GM21825 (cell line): Measurements from ENCODE around the gene NKAIN2.

Experiments used
- ATAC-seq: cut with Tn5 transposase; IDR thresholded peaks from one replicate; pipeline ENCODE4 v1.9.1; 2021; ENCODE audit warnings: mild to moderate bottlenecking, moderate library complexity; ENCODE audit not compliant: unreplicated experiment

The NKAIN2 gene

DNA sequence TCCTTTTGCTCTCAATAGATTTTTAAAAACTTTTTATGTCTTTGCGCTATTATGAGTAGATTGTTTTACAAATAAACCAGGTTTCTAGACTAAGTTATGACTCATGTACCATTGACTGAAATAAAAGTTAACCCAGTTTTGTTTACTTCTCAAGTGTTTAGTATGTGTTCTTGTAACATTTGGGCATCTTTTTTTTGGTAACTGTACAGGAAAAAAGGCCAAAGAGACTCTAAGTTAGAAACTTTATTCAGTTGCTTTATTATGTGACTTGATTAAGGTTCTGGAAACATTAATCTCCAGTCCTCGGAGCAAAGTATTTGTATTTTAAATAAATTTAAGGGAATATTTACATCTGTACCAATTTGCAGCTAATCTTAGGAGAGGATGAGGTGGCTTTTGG, 2.9 kb downstream of the NKAIN2 start:
- ATAC-seq: no peak

DNA sequence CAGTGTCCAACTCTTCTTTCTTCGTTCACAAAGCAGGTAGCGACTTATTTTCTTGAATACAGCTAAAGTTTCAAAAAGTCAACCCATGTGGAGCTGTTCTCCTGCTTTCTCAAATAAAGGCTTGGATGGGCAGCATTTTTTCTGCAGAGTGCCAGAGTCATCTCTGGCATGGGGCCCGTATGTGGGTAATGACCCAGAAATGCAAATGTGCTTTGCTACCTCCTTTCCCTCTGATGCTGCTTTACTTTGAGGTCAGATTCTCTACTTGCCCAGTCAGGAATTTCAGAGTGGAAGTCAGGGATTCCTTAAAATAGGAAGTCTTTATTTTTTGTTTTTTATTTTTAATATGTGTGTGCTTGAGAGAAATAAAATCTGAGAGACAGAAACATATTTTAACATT, 4.9 kb downstream of the NKAIN2 start:
- no peak for ATAC-seq

DNA sequence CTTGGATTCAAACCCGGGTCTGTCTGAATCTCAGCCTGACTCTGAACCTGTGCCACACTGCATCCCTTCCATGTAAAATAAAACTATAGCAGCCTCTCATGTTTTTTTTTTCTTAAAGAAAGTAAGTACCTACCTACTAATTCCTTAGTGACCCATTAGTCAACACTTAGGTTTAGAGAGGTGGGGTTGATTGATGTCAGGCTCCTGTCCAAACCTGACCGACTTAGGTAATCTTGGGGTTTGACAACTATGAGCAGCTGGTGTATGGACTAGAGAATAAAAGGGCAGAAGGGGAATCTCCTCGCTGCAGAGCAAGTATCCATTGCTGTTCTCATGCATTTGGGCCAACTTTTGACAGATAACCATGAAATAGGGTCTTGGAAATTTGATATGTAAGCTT, 6.5 kb downstream of the NKAIN2 start:
- ATAC-seq: no peak

DNA sequence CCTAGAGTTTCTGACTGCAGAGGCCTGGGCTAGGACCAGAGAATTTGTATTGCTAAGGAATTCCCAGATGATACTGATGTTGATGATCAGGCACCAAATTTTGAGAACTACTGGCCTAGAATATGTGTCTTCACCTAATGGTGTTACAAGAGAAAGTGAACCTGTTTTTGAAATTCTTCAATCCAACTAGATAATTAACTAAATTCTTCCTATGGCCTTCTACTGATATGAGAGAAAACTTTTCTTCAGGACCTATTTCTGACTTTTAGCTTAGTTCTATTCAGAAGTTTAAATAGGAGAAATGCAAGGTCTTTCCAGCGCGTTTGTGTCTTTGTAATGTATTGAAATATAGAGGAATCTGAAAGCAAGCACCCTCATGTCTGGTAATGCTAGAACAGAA, 7.3 kb downstream of the NKAIN2 start:
- no peak for ATAC-seq

DNA sequence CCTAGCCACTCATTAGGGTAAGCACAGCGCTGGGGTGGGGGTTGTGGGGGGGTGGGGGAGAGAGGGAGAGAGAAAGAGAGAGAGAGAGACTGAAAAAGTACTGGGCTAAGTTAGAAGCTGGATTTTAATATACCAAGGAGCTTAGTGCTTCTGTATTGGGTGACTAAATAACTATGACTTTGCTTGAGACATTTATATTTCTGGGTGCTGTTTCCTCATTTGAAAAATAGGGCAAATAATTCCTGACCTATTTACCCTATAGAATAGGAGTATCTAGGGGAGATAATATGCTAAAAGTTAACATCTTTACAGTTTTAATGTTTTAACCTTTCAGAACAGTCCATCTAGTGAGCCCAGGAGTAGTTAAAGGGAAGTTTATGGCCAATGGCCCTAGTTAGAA, 7.7 kb downstream of the NKAIN2 start:
- ATAC-seq: no peak

DNA sequence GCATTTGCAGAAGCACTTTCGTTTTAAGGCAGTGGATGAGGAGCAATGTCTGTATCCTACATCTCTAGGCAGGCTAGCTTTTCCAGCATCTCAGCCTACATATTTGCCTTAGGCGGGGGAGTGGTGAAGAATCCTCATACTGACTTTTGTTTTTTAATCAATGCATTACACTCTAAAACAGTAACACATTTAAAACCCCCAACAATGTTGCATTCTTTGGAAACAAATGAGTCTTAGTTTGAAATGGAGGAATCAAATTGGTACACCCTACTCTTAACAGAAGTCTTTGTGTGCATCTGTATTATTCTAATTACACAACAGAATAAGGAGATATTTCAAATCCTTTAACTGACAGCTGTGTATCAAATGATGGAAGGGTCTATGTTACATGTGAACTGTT, 9.0 kb downstream of the NKAIN2 start:
- no peak for ATAC-seq

DNA sequence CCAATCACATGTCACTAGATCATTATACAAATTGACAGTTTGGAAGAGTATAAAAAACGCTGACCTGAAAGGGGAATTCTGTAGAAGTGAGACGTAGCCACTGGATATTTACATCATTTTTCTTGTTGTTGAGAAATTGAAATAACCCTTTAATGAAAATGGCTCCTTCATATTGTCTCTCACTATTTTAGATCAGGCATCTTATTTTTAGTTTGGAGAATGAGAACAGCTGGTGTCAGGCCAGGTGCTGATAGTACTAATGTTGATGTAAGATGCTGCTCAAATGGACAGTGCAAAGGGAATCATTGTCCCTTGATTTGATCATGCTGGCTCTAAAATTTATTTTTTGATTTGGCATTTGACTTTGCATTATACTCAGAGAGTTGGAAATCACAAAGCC, 17.4 kb downstream of the NKAIN2 start:
- ATAC-seq: no peak

DNA sequence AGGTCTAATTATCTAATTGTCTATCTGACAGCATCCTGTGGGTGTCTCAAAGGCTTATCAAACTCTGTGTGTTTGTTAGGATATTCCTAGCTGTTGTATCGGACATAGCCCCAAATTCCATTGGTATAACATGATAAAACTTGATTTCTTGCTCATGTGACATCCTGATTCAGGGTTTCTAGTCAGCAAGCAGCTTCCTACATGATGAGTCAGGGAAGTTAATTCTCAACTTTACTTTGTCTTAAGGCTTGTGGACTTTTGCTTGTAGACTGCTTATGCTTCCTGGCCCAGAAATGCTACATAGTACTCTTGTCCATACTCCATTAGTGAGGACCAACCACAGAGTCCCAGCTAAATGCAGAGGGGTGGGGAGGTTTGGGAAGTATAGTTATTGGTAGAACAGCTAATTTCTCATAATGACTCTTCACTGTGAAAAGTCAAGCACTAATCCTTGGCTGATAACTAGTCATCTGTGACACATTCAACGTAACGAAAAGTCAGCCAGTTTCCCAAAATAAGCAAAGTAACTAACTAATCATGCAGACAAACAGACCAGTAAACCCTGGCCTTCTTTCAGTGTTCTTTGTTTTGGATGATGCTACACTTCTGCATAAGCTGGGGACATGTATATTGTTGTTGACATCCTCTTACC, 25.8 kb downstream of the NKAIN2 start:
- no peak for ATAC-seq

DNA sequence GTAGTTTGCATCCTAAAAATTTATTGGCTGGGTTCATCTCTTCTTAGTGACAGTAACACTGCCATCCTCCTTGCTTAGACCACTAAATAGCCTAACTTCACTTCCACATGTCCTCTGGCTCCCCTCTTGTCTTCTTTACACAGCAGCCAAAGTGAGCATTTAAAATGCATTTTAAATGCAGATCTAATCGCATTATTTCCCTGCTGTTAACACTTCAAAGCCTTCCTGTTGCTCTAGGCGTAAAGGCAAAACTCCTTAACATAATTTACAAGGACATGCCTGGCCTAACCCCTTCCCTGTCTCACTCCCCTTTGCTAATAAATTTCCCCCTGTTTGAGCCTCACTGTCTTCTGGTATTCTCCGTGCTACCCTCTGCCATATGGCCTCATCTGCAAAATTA, 26.5 kb downstream of the NKAIN2 start:
- no peak for ATAC-seq

DNA sequence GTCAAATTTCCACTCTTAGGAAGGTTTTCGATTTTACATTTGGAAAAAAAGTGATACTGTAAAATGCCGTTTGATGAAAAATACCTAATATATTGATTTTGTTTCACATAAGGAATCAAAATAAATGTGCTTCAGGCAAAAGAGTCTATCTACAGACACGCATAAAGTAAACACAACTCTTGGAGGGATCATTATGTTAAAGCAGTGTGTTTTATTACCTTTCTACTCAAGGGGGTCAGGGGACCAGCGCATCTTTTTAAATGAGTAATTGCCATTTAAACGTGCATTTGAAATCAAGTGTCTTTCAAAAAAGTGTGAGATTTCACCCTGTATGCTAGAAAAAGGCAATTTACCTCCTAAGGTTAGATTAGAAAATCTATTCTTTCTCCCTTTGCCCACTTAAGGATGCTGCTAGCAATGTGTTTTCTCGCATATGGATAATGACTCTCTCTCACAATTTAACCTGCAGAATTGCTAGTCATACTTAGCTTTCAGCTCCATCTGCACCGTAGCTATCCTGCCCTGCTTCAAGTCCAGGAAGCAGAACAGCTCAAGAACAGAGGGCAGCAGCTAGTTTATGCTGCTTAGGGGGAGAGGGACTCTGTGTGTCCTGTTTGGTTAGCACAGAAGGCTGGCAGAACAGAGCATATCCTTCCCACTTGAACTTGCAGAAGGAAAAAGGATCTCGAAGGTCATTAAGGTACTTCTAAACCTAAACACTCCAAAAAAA, 35.0 kb downstream of the NKAIN2 start:
- ATAC-seq: no peak

DNA sequence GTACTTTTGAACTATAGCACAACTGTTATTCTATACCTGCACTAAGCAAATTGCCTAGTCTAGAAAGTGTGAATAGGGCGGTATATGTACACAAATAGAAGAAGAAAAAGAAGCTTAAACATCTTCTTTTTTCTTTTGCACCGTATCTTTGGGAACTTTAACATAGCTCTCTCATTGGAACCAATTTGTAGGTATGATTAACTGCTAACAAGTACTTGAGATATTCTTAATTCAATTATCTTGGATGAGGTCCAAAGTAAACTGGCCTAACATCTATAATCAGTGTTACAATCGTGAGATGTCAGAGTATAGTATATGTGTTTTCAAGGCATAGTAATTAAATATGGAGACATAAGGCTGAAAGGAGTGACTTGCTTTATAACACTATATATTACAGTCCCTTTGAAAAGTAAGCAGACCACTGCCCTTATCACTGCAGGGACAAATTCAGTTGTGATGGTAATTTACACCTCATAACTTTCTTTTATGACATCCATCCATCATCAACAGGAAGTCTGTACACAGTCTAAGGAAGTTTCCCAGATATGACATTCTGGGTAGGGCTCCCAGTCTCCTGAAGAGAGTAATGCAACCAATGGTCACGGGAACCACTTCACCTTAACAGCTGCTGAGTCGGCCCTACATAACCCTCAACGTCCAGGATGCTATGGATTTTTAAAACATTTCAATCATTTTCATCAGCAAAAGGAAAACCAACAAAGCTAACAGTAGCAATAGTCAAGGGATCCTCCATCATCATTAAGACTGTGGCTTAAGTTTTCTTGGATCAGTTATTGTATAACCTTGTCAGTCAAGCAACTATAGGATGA, 37.6 kb downstream of the NKAIN2 start:
- no peak for ATAC-seq

DNA sequence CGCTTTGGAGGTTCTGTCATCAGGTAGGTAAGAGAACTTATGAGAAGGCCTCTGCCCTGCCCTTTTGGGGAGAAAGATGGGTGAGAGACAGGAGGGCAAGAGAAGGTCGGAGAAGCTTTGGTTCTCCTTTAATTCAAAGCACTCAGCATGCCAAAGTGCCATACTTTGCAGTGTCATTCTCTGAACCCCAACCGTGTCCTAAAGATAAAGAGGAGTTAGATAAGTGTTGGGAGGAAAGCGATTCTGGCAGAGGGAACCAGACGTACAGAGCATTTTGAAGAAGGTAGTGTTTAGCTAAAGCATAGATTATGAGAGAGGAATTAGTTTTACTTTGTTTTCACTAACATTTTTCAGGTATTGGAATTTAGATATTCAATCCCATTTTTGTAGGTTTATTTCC, 40.3 kb downstream of the NKAIN2 start:
- ATAC-seq: no peak

DNA sequence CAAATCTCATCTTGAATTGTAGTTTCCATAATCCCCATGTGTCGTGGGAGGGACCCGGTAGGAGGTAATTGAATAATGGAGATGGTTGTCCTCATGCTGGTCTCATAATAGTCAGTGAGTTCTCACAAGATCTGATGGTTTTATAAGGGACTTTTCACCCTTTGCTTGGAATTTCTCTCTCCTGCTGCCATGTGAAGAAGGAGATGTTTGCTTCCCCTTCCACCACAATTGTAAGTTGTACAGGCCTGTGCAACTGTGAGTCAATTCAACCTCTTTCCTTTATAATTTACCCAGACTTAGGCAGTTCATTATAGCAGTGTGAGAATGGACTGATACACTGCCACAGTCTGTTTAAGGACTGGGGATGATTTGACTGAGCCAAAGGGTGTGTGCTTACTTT, 44.7 kb downstream of the NKAIN2 start:
- no peak for ATAC-seq

DNA sequence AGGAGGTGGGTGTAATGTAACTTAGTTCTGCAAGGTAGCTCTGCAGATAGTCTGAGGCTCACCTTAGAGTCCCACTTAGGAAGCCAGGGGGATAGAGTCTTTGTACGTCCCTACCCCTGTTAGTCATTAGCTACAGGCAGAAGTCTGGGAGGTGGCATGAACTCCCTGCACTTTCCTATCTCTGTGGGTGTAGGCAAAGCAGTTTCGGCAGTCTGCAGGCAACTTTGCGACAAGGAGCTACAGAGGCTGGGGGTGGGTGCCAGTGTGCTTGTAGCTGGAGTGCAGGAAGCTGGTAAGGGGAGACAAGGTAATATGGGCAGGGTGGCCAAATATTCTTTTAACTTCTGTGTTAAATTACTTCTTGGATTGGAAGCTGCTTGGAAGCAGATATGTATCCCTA, 45.7 kb downstream of the NKAIN2 start:
- no peak for ATAC-seq

DNA sequence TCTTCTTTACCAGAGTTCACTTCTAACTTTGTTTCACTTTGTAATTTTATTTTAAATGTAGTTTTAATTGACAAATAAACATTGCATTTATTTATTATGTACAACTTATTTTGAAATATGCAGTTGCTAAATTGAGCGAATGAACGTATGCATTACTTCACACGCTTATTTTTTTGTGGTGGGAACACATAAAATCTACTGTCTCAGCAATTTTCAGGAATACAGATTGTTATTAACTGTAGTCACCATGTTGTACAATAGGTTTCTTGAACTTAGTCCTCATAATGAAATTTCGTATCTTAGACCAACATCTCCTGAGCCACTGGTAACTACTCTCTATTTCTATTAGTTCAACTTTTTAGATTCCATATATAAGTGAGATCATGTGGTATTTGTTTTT, 46.9 kb downstream of the NKAIN2 start:
- ATAC-seq: no peak

DNA sequence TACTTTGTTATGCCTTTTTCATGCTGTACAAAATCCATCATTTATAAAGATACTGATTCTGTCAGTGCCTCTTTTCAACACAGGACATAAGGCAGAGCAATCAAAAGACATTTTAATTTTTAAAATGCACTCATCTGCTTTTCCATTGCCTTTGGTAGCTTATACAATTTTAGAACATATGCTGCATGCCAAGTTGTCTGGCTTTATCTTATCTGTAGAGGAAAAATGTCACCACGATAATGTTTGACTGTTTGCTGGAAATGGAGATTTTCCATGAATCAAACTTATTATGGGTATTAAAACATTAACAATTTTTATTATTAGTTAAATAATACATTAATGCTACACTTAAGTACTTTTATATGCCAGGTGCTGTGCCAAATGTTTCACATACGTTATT, 50.5 kb downstream of the NKAIN2 start:
- ATAC-seq: no peak

DNA sequence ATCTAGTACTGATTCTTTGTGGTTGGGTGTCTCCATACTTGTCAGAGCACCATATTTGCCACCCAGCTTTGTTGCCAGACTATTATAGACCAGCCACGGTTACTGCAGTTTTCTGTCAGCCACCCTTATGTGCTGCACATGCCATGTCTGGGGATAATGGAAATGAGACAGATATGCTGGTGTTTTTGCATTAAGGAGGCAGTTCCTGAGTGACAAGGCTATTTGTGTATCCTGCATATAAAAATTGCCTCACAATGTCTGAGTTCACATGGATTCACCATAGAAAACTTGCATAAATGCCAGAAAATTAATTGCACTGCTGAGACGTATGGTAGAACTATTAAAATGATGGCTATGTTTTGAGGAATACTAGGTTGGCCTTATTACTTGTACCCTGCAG, 51.8 kb downstream of the NKAIN2 start:
- ATAC-seq: no peak

DNA sequence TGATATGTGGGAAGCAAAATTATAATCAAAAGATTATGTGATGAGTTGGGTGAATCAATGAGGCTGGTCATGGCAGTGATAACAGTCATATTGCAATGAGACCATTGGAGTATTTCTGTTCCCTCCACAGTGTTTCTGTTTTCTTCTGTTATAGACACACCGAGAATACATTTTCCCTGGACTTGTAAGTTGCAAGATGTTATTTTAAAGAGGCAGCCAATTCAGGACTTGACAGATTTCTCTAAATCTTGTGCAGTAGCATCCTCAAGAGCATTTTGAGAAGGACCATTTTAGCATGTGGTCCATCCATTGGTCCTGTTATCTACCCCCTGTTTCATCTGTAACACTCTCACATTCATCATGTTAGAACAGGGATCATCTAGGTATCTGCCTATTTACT, 55.6 kb downstream of the NKAIN2 start:
- ATAC-seq: no peak

DNA sequence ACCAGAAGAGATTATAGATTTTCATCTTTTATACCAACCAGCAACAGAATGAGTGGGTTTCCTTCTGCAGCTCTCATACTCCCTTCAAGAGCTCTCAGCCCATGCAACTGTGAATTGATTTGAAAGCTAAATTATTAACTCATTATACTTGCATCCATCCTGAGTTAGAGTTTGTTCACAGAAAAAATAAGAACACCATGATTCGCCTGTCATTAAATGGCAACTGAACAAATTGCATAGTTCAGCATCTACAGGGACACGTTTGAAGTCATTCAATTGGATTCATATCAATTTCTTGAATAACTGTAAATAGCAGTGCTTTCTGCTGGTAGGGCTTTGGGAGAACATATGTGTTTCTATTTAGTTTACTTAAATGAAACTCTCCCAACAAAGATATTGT, 65.7 kb downstream of the NKAIN2 start:
- ATAC-seq: no peak

DNA sequence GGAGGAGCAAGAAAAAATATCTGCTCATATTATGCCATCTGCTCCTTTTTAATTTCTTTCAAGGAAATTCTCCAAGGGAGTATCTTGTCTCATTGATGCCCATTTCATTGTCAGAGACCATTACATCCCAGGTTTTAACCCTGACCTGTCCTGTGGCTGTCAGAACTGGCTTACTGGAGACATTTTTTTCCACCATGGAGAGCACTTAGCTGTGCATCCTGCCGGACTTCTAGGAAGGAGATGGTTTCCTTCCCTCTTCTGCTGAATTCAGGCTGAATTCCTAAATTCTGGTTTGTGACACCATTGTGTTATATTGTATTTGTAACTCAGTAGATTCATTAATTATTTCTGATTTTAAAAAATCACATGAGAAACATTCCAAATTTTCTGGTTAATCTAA, 70.3 kb downstream of the NKAIN2 start:
- no peak for ATAC-seq

DNA sequence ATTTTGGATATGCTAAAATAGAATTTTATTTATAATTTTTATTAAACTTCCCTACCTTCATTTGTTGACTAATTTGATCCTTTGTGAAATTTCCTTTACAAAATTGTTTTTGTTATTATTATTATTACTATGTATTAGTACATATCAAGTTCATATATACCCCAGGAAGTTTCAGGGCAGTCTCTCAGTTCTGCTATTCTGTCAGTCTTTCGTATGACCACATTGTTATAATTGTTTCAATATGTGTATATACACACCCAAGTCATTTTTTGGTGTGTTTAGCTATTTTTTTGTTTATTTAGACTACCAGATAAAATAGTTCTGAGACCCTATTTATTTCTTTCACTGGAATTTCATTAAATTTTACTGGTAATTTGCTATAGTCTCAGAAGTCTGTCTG, 72.1 kb downstream of the NKAIN2 start:
- no peak for ATAC-seq

DNA sequence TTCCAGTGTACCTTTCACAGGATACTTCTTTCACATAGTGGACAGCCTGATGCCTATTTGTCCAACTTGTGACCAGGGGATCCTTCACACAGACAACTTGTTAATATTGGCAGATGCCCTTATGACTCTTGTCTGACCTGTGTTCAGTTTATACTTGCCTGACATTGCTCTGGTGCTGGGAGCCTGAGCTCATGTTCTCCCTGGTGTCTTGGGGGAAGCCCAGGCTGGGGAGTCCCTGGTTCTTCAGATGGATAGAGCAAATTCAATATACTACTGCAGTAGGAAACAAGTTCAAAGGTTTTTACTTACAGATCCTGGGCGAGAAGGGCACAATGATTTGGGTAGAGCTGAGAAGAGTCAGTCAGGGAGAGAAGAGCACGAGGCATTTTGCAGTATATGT, 76.1 kb downstream of the NKAIN2 start:
- no peak for ATAC-seq
